ENCODE measurements around the gene ATAD3B. TPM values are rescaled to one million over a fixed set of nuclear protein-coding genes. Genes with fewer than 3 reads are reported as not detected.

ATAD3B gene
- polyA plus RNA-seq, 2 of the 4 experiments (the other 2 are of a cell fraction) = 0.21 to 0.99 TPM

- H3K4me3 ChIP-seq = no peak overlapping the region
- H3K9me3 ChIP-seq = no peaks in the 10 kb centered on the region
- H3K27ac ChIP-seq = 0 out of 6 replicates have a peak overlapping the region, but pooled peaks of 1 of the 2 experiments have one; percentile 24
- ATAC-seq (no peak), DNase-seq (ENCODE audit: low read depth in 1 of 2, low spot score in 1 of 2) (peak in 1 of 2 experiments; percentile 3), FAIRE-seq (no peak)
- ChIA-PET CTCF (interaction anchor here (0.8 kb wide), 1 partner anchor 78 kb away, joined by 3 read pairs; no protein-coding TSS in a partner anchor), POLR2A (interaction anchor here (1.1 kb wide), 1 partner anchor 18 kb away, joined by 6 read pairs; no protein-coding TSS in a partner anchor)
- no peak overlapping the region for H3K4me2 ChIP-seq
- WGBS (ENCODE audit: missing lambda C conversion rate) = 82% methylated on average over 13 of the region's 19 CpGs
- TF ChIP-seq CEBPB (IDR thresholded peaks at IDR 0.05) = no peak
- no peak for TF ChIP-seq PHF8 (IDR thresholded peaks at IDR 0.05; ENCODE audit: borderline replicate concordance, low read depth)
- no peak for TF ChIP-seq NR3C1 (IDR thresholded peaks at IDR 0.05)
- TF ChIP-seq FOSL2 (IDR thresholded peaks at IDR 0.05) = no peak
- TF ChIP-seq FOSL2 (CRISPR knock-in tag; IDR thresholded peaks at IDR 0.05) = no peak
- TF ChIP-seq POLR2A (IDR thresholded peaks at IDR 0.05; ENCODE audit: low read length) = no peak
- TF ChIP-seq SMC3 (IDR thresholded peaks at IDR 0.05) = no peak
- TF ChIP-seq FOXS1 (CRISPR knock-in tag; IDR thresholded peaks at IDR 0.05) = no peak
- TF ChIP-seq KDM5A (IDR thresholded peaks at IDR 0.05) = no peak
- TF ChIP-seq E2F6 (IDR thresholded peaks at IDR 0.05; ENCODE audit: borderline replicate concordance, low read depth) = no peak
- no peak for TF ChIP-seq HEYL (CRISPR knock-in tag; IDR thresholded peaks at IDR 0.05)
- TF ChIP-seq HES2 (IDR thresholded peaks at IDR 0.05) = no peak
- TF ChIP-seq, protein P1, sequence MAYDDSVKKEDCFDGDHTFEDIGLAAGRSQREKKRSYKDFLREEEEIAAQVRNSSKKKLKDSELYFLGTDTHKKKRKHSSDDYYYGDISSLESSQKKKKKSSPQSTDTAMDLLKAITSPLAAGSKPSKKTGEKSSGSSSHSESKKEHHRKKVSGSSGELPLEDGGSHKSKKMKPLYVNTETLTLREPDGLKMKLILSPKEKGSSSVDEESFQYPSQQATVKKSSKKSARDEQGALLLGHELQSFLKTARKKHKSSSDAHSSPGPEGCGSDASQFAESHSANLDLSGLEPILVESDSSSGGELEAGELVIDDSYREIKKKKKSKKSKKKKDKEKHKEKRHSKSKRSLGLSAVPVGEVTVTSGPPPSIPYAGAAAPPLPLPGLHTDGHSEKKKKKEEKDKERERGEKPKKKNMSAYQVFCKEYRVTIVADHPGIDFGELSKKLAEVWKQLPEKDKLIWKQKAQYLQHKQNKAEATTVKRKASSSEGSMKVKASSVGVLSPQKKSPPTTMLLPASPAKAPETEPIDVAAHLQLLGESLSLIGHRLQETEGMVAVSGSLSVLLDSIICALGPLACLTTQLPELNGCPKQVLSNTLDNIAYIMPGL (CRISPR knock-in tag; IDR thresholded peaks at IDR 0.05; ENCODE audit: borderline replicate concordance) = no peak
- no peak for TF ChIP-seq RNF2 (IDR thresholded peaks at IDR 0.05; ENCODE audit: borderline replicate concordance, low read depth)
- TF ChIP-seq GATA3 (IDR thresholded peaks at IDR 0.05; ENCODE audit: borderline replicate concordance) = no peak
- TF ChIP-seq HOXA7 (CRISPR knock-in tag; IDR thresholded peaks at IDR 0.05) = no peak
- TF ChIP-seq CBX2 (IDR thresholded peaks at IDR 0.05; ENCODE audit: borderline replicate concordance, low read depth) = no peak
- TF ChIP-seq ZC3H11A (IDR thresholded peaks at IDR 0.05) = no peak
- TF ChIP-seq HDAC2 (IDR thresholded peaks at IDR 0.05) = no peak
- no peak for TF ChIP-seq EHMT2 (IDR thresholded peaks at IDR 0.05; ENCODE audit: low read depth)
- H3K4me1 ChIP-seq = peaks cover 19% of the 10 kb centered on the region
These were observed 45.0 kb upstream of the ATAD3B start for GRCh38 chr1:1426496-1427105.

DNA sequence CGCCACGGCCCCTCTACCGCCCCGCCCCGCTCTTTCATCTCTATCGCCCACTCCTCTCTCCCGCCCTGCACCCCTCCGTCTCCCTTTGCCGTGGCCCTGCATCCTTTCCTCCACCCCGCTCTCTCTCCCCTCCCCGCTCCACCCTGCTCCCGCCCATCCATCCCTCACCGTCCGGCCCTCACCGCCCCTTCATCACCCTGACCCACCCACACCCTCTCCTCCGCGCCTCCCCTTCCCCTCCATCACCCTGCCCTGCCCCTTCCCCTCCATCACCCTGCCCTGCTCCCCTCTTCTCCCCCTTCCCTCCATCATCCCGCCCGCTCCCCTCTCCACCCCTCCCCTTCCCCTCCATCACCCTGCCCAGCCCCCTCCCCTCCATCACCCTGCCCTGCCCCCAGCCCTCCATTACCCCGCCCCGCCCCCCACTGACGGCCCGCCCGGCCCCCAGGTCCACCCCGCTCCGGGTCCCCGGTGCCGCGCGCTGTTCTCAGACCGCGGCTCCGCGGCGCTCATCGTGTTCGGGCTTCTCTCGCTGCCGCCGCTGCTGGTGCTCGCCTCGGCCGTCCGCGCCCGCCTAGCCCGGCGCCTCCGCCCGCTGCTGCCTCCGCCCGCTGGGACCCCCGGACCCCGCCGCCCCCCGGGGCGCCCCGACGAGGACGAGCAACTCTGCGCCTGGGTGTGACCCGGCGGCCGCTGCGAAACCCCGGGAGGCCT lies 44.3 kb upstream of the ATAD3B start:
- DNase-seq (ENCODE audit: low read depth in 1 of 2, low spot score in 1 of 2) (peak in 1 of 2 experiments; percentile 0), FAIRE-seq (no peak), ATAC-seq (peak in 1 of 2 experiments; percentile 9; a peak in 1 of 6 replicates)
- ChIA-PET POLR2A (no interaction called here), CTCF (interaction anchor here (0.8 kb wide), 1 partner anchor 77 kb away, joined by 3 read pairs; no protein-coding TSS in a partner anchor)
- Histone ChIP-seq H3K4me3 (peak overlapping the region; percentile 61), H3K4me2 (peak overlapping the region; percentile 95), H3K9me3 (no peaks in the 10 kb centered on the region), H3K4me1 (peaks cover 26% of the 10 kb centered on the region), H3K27ac (peak overlapping the region; percentile 81 to 96)
- TF ChIP-seq, protein P2, sequence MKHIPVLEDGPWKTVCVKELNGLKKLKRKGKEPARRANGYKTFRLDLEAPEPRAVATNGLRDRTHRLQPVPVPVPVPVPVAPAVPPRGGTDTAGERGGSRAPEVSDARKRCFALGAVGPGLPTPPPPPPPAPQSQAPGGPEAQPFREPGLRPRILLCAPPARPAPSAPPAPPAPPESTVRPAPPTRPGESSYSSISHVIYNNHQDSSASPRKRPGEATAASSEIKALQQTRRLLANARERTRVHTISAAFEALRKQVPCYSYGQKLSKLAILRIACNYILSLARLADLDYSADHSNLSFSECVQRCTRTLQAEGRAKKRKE (CRISPR knock-in tag; IDR thresholded peaks at IDR 0.05; ENCODE audit: low read depth) = no peak
- TF ChIP-seq PHF8 (IDR thresholded peaks at IDR 0.05; ENCODE audit: borderline replicate concordance, low read depth) = no peak
- no peak for TF ChIP-seq HES2 (IDR thresholded peaks at IDR 0.05)
- TF ChIP-seq HEYL (CRISPR knock-in tag; IDR thresholded peaks at IDR 0.05) = no peak
- TF ChIP-seq SREBF2 (IDR thresholded peaks at IDR 0.05) = no peak
- no peak for TF ChIP-seq TP53 (CRISPR knock-in tag; IDR thresholded peaks at IDR 0.05)
- no peak for TF ChIP-seq NFE2L2 (conservative IDR thresholded peaks at IDR 0.05; ENCODE audit: low read length)
- no peak for TF ChIP-seq EP300 (IDR thresholded peaks at IDR 0.05)
- TF ChIP-seq CHD2 (IDR thresholded peaks at IDR 0.05; ENCODE audit: low read length, partially characterized antibody) = no peak
- WGBS (ENCODE audit: missing lambda C conversion rate) = 90% methylated on average over 3 of the region's 66 CpGs
